HCT116 (cell line): ENCODE data around the gene CLEC17A. TPM values are rescaled to one million over a fixed set of nuclear protein-coding genes. Genes with fewer than 3 reads are reported as not detected.

ENCODE experiments used
- ATAC-seq: fragments of 200-7000 bp; cut with Tn5 transposase; 2 replicates; pipeline ENCODE4 v1.9.1; 2020; ENCODE audit warnings: mild to moderate bottlenecking, moderate library complexity
- BruUV-seq: library from RNA; stranded (reverse); fragments of 400-500 nt; replicated peaks from 2 replicates; lab custom pipeline; 2021; lab: Mats Ljungman, UMichigan
- CTCF ChIA-PET: fragments of 300-600 bp; sonication (Branson Sonifier 250); formaldehyde crosslinking; loops from one replicate; lab custom pipeline; 2021; ENCODE audit warnings: antibody characterized with exemption; lab: Charles Lee
- POLR2A ChIA-PET: fragments of 300-600, 350-600 bp; sonication (Branson Sonifier 250); formaldehyde crosslinking; loops from one replicate; lab custom pipeline; 2021; ENCODE audit warnings: antibody characterized with exemption; lab: Charles Lee
- RAD21 ChIA-PET, 2 experiments: fragments of 300-600 bp; sonication (Branson Sonifier 250); formaldehyde crosslinking; loops; one replicate each; lab custom pipeline; 2023; ENCODE audit warnings: low total read pairs in 2 of 2; ENCODE audit not compliant: uncharacterized antibody in 2 of 2, unreplicated experiment in 2 of 2, low non-redundant PET in 1 of 2; lab: Charles Lee
- DNase-seq: peaks from one replicate; pipeline ENCODE4 v3.0.0-alpha.2; 2010; ENCODE audit warnings: low read depth, low spot score
- H2AFZ ChIP-seq: fragments of 200-600 bp; shearing (Covaris generic), sonication (generic); 2 replicates; pipeline ENCODE4 v1.6.1; 2017; ENCODE audit warnings: low read depth, mixed run types, mixed read lengths, antibody characterized with exemption, low read length; ENCODE audit not compliant: poor library complexity, severe bottlenecking
- H3K27ac ChIP-seq: 2 replicates; pipeline ENCODE4 v1.5.1; 2012; ENCODE audit warnings: low read depth, low read length
- H3K27me3 ChIP-seq: fragments of 200-600 bp; sonication (generic); 2 replicates; pipeline ENCODE4 v1.6.1; 2016; ENCODE audit warnings: mixed run types, low read length, mixed read lengths; ENCODE audit not compliant: insufficient read depth
- H3K36me3 ChIP-seq, 2 experiments: fragments of 200-500 bp in 1 of 2; fragments of 200-600 bp in 1 of 2; sonication (Bioruptor generic) in 1 of 2; sonication (generic) in 1 of 2; 2 replicates each; pipeline versions ENCODE4 v1.5.1 to v1.6.1; 2014 to 2016; ENCODE audit warnings: low read length in 2 of 2, inconsistent platforms in 1 of 2, mixed read lengths in 1 of 2, mixed run types in 1 of 2; ENCODE audit not compliant: insufficient read depth in 2 of 2, control insufficient read depth in 1 of 2
- H3K4me1 ChIP-seq, 2 experiments: fragments of 200-600 bp in 1 of 2; sonication (generic) in 1 of 2; 2 replicates each; pipeline versions ENCODE4 v1.5.1 to v1.6.1; 2012 to 2017; ENCODE audit warnings: low read length in 2 of 2, inconsistent platforms in 1 of 2, mild to moderate bottlenecking in 1 of 2, mixed read lengths in 1 of 2, mixed run types in 1 of 2, moderate library complexity in 1 of 2; ENCODE audit not compliant: insufficient read depth in 2 of 2, control insufficient read depth in 1 of 2
- H3K4me2 ChIP-seq: fragments of 200-600 bp; sonication (generic); 2 replicates; pipeline ENCODE4 v1.6.1; 2017; ENCODE audit warnings: mixed run types, low read length, mixed read lengths
- H3K4me3 ChIP-seq, 2 experiments: fragments of 200-600 bp in 1 of 2; sonication (generic) in 1 of 2; replicated peaks in 1 of 2; 2 replicates each; pipeline ENCODE4 v1.5.1; 2011 to 2016; ENCODE audit warnings: low read length in 2 of 2, control low read depth in 1 of 2, low read depth in 1 of 2, mild to moderate bottlenecking in 1 of 2, mixed read lengths in 1 of 2, mixed run types in 1 of 2
- H3K79me2 ChIP-seq: fragments of 200-600 bp; sonication (generic); 2 replicates; pipeline ENCODE4 v1.6.1; 2017; ENCODE audit warnings: mild to moderate bottlenecking, mixed run types, low read length, moderate library complexity, mixed read lengths; ENCODE audit not compliant: insufficient read depth
- H3K9ac ChIP-seq: fragments of 200-600 bp; sonication (generic); 2 replicates; pipeline ENCODE4 v1.6.1; 2016; ENCODE audit warnings: low read length, mixed read lengths
- H3K9me2 ChIP-seq: fragments of 200-600 bp; sonication (generic), shearing (Covaris generic); 2 replicates; pipeline ENCODE4 v1.6.1; 2017; ENCODE audit warnings: mixed run types, mild to moderate bottlenecking, moderate library complexity; ENCODE audit not compliant: insufficient read depth
- H3K9me3 ChIP-seq, 2 experiments: fragments of 200-500 bp in 1 of 2; fragments of 200-600 bp in 1 of 2; sonication (Bioruptor generic) in 1 of 2; sonication (generic) in 1 of 2; 2 replicates each; pipeline ENCODE4 v1.6.1; 2014 to 2017; ENCODE audit warnings: low read length in 2 of 2, mixed read lengths in 2 of 2, inconsistent platforms in 1 of 2, low read depth in 1 of 2, mild to moderate bottlenecking in 1 of 2, mixed run types in 1 of 2, moderate library complexity in 1 of 2; ENCODE audit not compliant: control insufficient read depth in 1 of 2, insufficient read depth in 1 of 2
- H4K20me1 ChIP-seq: fragments of 200-600 bp; sonication (generic), shearing (Covaris generic); 2 replicates; pipeline ENCODE4 v1.6.1; 2017; ENCODE audit warnings: mixed run types, mild to moderate bottlenecking, moderate library complexity; ENCODE audit not compliant: insufficient read depth
- ATF3 ChIP-seq: IDR thresholded peaks from 2 replicates; pipeline ENCODE4 v1.6.1; 2012
- CBX3 ChIP-seq: IDR thresholded peaks from 2 replicates; pipeline ENCODE4 v1.6.1; 2012; ENCODE audit warnings: low read depth
- CEBPB ChIP-seq: IDR thresholded peaks from 2 replicates; pipeline ENCODE4 v1.6.1; 2012; ENCODE audit warnings: low read depth
- CTCF ChIP-seq, 3 experiments: fragments of 200-600 bp in 1 of 3; sonication (generic) in 1 of 3; IDR thresholded peaks in 2 of 3; conservative IDR thresholded peaks in 1 of 3; 2 replicates each; pipeline ENCODE4 v1.5.1; 2012 to 2017; ENCODE audit warnings: low read depth in 2 of 3, low read length in 2 of 3, antibody characterized with exemption in 1 of 3, borderline replicate concordance in 1 of 3, control low read depth in 1 of 3, mild to moderate bottlenecking in 1 of 3, mixed read lengths in 1 of 3, mixed run types in 1 of 3, moderate library complexity in 1 of 3; ENCODE audit not compliant: insufficient read depth in 1 of 3
- EGR1 ChIP-seq: IDR thresholded peaks from 2 replicates; pipeline ENCODE4 v1.6.1; 2012; ENCODE audit warnings: low read depth
- ELF1 ChIP-seq: IDR thresholded peaks from 2 replicates; pipeline ENCODE4 v1.6.1; 2012; ENCODE audit warnings: low read depth, borderline replicate concordance
- EZH2phosphoT487 ChIP-seq: fragments of 200-600 bp; IDR thresholded peaks from 2 replicates; pipeline ENCODE4 v1.6.1; 2018; ENCODE audit warnings: antibody characterized with exemption, borderline replicate concordance
- FOSL1 ChIP-seq: IDR thresholded peaks from 2 replicates; pipeline ENCODE4 v1.6.1; 2012; ENCODE audit warnings: low read depth
- JUND ChIP-seq: IDR thresholded peaks from 2 replicates; pipeline ENCODE4 v1.6.1; 2012
- MAX ChIP-seq: IDR thresholded peaks from 2 replicates; pipeline ENCODE4 v1.6.1; 2012
- POLR2A ChIP-seq: IDR thresholded peaks from 2 replicates; pipeline ENCODE4 v1.7.0; 2011; ENCODE audit warnings: borderline replicate concordance; ENCODE audit not compliant: insufficient read depth, insufficient read length; ENCODE audit errors: extremely low read depth
- POLR2AphosphoS5 ChIP-seq: IDR thresholded peaks from 2 replicates; pipeline ENCODE4 v1.6.1; 2011; ENCODE audit warnings: mild to moderate bottlenecking, low read depth, low read length, moderate library complexity
- RAD21 ChIP-seq: IDR thresholded peaks from 2 replicates; pipeline ENCODE4 v1.6.1; 2012; ENCODE audit warnings: low read depth, mild to moderate bottlenecking
- SIN3A ChIP-seq: IDR thresholded peaks from 2 replicates; pipeline ENCODE4 v1.6.1; 2012; ENCODE audit warnings: low read depth
- SP1 ChIP-seq: IDR thresholded peaks from 2 replicates; pipeline ENCODE4 v1.6.1; 2012; ENCODE audit warnings: low read depth
- SRF ChIP-seq: IDR thresholded peaks from 2 replicates; pipeline ENCODE4 v1.6.1; 2012; ENCODE audit warnings: low read depth
- TCF7L2 ChIP-seq: IDR thresholded peaks from 2 replicates; pipeline ENCODE4 v1.7.0; 2011; ENCODE audit warnings: borderline replicate concordance, inconsistent platforms; ENCODE audit not compliant: insufficient read depth, insufficient read length; ENCODE audit errors: extremely low read depth
- ZBTB33 ChIP-seq: IDR thresholded peaks from 2 replicates; pipeline ENCODE4 v1.6.1; 2011; ENCODE audit warnings: mild to moderate bottlenecking, low read length, moderate library complexity; ENCODE audit not compliant: insufficient replicate concordance; ENCODE audit errors: extremely low read depth
- ZFX ChIP-seq: fragments of 450-650 bp; IDR thresholded peaks from 2 replicates; pipeline ENCODE4 v1.6.1; 2017
- intact Hi-C: fragments of 100-400 bp; cut with micrococcal nuclease; formaldehyde crosslinking; loops from 2 replicates; pipeline ENCODE4 v1.10.0; 2022
- total RNA-seq: library from RNA; stranded (reverse); gene quantifications from one replicate; pipeline ENCODE4 v1.2.1, GENCODE V29; 2021; ENCODE audit not compliant: unreplicated experiment

Gene CLEC17A
- total RNA-seq, 1 experiment from 2014 or later: not detected

GRCh38 chr19:14616407-14616806, 33.5 kb downstream of the CLEC17A start:
- intact Hi-C loops: no loop called here
- Histone ChIP-seq H3K27me3 (no peaks in the 10 kb centered on the region), H3K4me2 (no peak overlapping the region), H4K20me1 (no peaks in the 10 kb centered on the region), H3K36me3 (no peaks in the 10 kb centered on the region), H3K79me2 (no peaks in the 10 kb centered on the region), H3K9me2 (no peaks in the 10 kb centered on the region), H3K4me1 (no peaks in the 10 kb centered on the region), H2AFZ (no peak overlapping the region), H3K27ac (no peak overlapping the region), H3K9ac (no peak overlapping the region), H3K4me3 (no peak overlapping the region), H3K9me3 (peaks cover 4 to 6% of the 10 kb centered on the region in 2 experiments; a peak in 2 of 4 replicates)
- DNase-seq: no peak
- ATAC-seq: no peak
- no peak for TF ChIP-seq RAD21
- TF ChIP-seq FOSL1: no peak
- TF ChIP-seq SP1: no peak
- no peak for TF ChIP-seq CEBPB
- no peak for TF ChIP-seq EGR1
- no peak for TF ChIP-seq SRF
- RAD21 ChIA-PET: no interaction called here
- CTCF ChIA-PET: no interaction called here
- POLR2A ChIA-PET: no interaction called here
- no TSS peak for BruUV-seq

- Histone ChIP-seq H3K27ac (no peak overlapping the region), H3K79me2 (no peaks in the 10 kb centered on the region), H3K27me3 (no peaks in the 10 kb centered on the region), H4K20me1 (no peaks in the 10 kb centered on the region), H2AFZ (no peak overlapping the region), H3K36me3 (no peaks in the 10 kb centered on the region), H3K9me3 (peaks cover 4 to 6% of the 10 kb centered on the region in 2 experiments; a peak in 2 of 4 replicates), H3K9me2 (no peaks in the 10 kb centered on the region), H3K4me1 (no peaks in the 10 kb centered on the region), H3K4me2 (no peak overlapping the region), H3K4me3 (no peak overlapping the region), H3K9ac (no peak overlapping the region)
- TF ChIP-seq SRF (no peak), POLR2AphosphoS5 (no peak), ATF3 (no peak), ZBTB33 (no peak), TCF7L2 (no peak), JUND (no peak), ELF1 (no peak), SIN3A (no peak), EZH2phosphoT487 (no peak), SP1 (no peak), ZFX (no peak), POLR2A (no peak), CTCF (IDR thresholded peaks at IDR 0.05 in 2 of 3, conservative IDR thresholded peaks at IDR 0.05 in 1 of 3; ENCODE audit: borderline replicate concordance in 1 of 3, insufficient read depth in 1 of 3, low read depth in 2 of 3, low read length in 2 of 3) (no peak), MAX (no peak), CBX3 (no peak)
- intact Hi-C loops: no loop called here
- CTCF ChIA-PET: no interaction called here
- BruUV-seq: no TSS peak
- RAD21 ChIA-PET: no interaction called here
- DNase-seq (no peak), ATAC-seq (no peak)
- POLR2A ChIA-PET: no interaction called here
Observed at GRCh38 chr19:14619404-14619803, 36.5 kb downstream of the CLEC17A start.
